Pancreas (tissue), 10 donors: ENCODE measurements around the gene PLD1. TPM values are rescaled to one million over a fixed set of nuclear protein-coding genes. Genes with fewer than 3 reads are reported as not detected.

Experiments used
- ATAC-seq, 4 donors: fragments of 200-7000 bp; cut with Tn5 transposase; one replicate each; pipeline versions ENCODE4 v1.8.0 to v1.9.1; 2020; ENCODE audit warnings: mild to moderate bottlenecking in 4 of 4, moderate library complexity in 4 of 4
- DNase-seq, 6 donors: peaks; one replicate each; pipeline ENCODE4 v3.0.0-alpha.2; 2020
- FAIRE-seq: peaks from 2 replicates; lab custom pipeline; 2012; peaks lifted over from hg19 to GRCh38; lab: Jason Lieb, UNC
- H3K27ac ChIP-seq, 4 donors: fragments of 200-600 bp; sonication (generic); 1 replicate in 3 of 4; 2 replicates in 1 of 4; pipeline versions ENCODE4 v1.5.0 to v1.8.0; 2020
- H3K27me3 ChIP-seq, 4 donors: fragments of 200-600 bp; one replicate each; pipeline ENCODE4 v1.8.0; 2021
- H3K36me3 ChIP-seq, 3 donors: fragments of 200-600 bp; sonication (generic) in 1 of 3; one replicate each; pipeline versions ENCODE4 v1.5.0 to v1.8.0; 2020 to 2021
- H3K4me1 ChIP-seq, 3 donors: fragments of 200-600 bp; one replicate each; pipeline ENCODE4 v1.8.0; 2021
- H3K4me3 ChIP-seq, 4 donors: fragments of 200-600 bp; sonication (generic) in 2 of 4; one replicate each; pipeline versions ENCODE4 v1.5.0 to v1.8.0; 2020 to 2021
- H3K9me3 ChIP-seq, 4 donors: fragments of 200-600 bp; one replicate each; pipeline ENCODE4 v1.8.0; 2021
- WGBS, 2 donors: extraction: QIAGEN DNeasy Blood & Tissue Kit; methylation state at CpG; one replicate each; pipeline ENCODE4 v1.1.7; 2013; 5-methylcytosine and 5-hydroxymethylcytosine counted together
- intact Hi-C, 3 donors: fragments of 100-400 bp; cut with DNase I; formaldehyde crosslinking; loops; one replicate each; pipeline versions ENCODE4 v1.11.1 to v1.14.2; 2022
- polyA plus RNA-seq, 2 donors: library from polyadenylated mRNA; stranded (reverse); fragments of 200-250 nt; gene quantifications; one replicate each; pipeline ENCODE4 v1.2.3, GENCODE V29; 2013
- total RNA-seq, 6 donors: library from RNA; stranded (reverse); fragmentation: NEBNext Ultra II Directional in 4 of 6; extraction: Animal tissue kit (Norgen Biotek cat#: 25700) in 4 of 6; gene quantifications; one replicate each; pipeline versions ENCODE4 v1.2.1 to v1.2.4, GENCODE V29; 2021 to 2023
- TF ChIP-seq, protein P1 (sequence below), 4 donors: fragments of 200-600 bp; sonication (generic) in 3 of 4; IDR thresholded peaks; one replicate each; pipeline versions ENCODE4 v1.5.0 to v1.8.0; 2021; ENCODE audit warnings: antibody characterized with exemption in 4 of 4
- donor health status: healthy with polysubstance abuse.
- donor health status: DM: no; HTN: no; CAD: no; lungs with moderate emphysema.
- donor health status: DM: no; HTN: no; CAD: no.
- donor health status: control.
- donor health status: control.
- donor health status: Bipolar disorder and iron deficiency.
- donor health status: DM: yes; HTN: yes; CAD: no.
- donor health status: DM: no; HTN: no; CAD: no.
- donor health status: DM: no; HTN: no; CAD: no.
- donor health status: DM: yes; HTN: yes; CAD: no.

Gene PLD1
- total and polyA plus RNA-seq, 8 donors = 14.7 to 62.1 (median 33.7) TPM

DNA sequence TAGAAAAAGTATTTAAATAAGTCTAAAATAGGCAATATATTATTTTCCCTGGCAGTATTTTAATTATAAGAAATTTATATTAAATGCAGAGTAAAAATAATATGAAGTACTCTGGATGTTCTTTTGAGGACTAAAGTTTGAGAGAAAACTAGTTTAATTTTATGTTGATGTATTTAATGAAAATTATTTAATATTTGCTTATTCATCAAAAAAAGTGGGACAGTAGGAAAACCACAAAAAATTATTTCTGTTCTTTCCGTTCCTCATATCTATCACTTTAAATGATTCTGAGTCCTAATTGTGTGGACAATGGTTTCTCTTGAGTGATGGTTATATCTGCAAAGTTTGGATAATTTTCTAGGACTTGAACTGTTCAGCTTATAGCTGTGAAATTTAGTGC, 202.8 kb downstream of the PLD1 start:
- Histone ChIP-seq H3K36me3 (peaks cover 0 to 12% (median 3%) of the 10 kb centered on the region in 3 donors), H3K27ac (no peak overlapping the region), H3K9me3 (no peaks in the 10 kb centered on the region), H3K27me3 (no peaks in the 10 kb centered on the region), H3K4me1 (no peaks in the 10 kb centered on the region), H3K4me3 (no peak overlapping the region)
- no peak for DNase-seq
- FAIRE-seq = no peak
- 87 to 88% methylated on average over 1 of the region's 1 CpG for WGBS, 2 donors
- TF ChIP-seq, protein P1, sequence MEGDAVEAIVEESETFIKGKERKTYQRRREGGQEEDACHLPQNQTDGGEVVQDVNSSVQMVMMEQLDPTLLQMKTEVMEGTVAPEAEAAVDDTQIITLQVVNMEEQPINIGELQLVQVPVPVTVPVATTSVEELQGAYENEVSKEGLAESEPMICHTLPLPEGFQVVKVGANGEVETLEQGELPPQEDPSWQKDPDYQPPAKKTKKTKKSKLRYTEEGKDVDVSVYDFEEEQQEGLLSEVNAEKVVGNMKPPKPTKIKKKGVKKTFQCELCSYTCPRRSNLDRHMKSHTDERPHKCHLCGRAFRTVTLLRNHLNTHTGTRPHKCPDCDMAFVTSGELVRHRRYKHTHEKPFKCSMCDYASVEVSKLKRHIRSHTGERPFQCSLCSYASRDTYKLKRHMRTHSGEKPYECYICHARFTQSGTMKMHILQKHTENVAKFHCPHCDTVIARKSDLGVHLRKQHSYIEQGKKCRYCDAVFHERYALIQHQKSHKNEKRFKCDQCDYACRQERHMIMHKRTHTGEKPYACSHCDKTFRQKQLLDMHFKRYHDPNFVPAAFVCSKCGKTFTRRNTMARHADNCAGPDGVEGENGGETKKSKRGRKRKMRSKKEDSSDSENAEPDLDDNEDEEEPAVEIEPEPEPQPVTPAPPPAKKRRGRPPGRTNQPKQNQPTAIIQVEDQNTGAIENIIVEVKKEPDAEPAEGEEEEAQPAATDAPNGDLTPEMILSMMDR (IDR thresholded peaks at IDR 0.05) = no peak
- intact Hi-C loops = no loop called here
- no peak for ATAC-seq

DNA sequence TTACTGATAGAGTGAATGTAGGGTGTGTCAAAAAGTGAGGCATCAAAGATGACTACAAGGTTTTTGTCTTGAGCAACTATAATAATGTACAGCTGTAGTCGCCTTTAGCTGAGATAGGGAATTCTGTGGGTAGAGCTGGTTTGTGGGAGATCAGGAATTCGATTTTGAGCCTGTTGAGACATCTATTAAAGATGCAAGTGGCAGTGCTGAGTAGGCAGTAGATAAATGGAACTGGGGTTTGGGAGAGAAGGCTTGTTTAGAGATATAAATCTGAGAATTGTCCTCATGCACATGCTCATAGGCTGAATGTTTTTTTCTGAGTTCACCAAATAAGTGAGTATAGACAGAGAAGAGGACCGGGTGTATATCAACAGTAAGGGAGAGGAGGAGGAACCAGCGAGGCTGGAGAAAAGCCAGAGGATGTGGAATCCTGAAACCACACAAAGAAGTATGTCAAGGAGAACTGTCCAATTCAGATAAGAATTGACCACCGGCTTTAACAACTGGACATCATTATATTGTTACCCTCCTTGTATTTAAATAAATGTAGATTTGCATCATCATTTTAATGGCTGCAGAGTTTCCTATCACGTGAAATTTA, 204.0 kb downstream of the PLD1 start:
- ATAC-seq (no peak), DNase-seq (no peak), FAIRE-seq (no peak)
- TF ChIP-seq, protein P1 (IDR thresholded peaks at IDR 0.05) = no peak
- no peak overlapping the region for H3K27ac ChIP-seq
- no peaks in the 10 kb centered on the region for H3K9me3 ChIP-seq
- H3K27me3 ChIP-seq = no peaks in the 10 kb centered on the region
- WGBS, 2 donors = 76 to 77% methylated on average over 6 of the region's 6 CpGs
- intact Hi-C loops = no loop called here
- peaks cover 0 to 11% (median 6%) of the 10 kb centered on the region in 3 donors for H3K36me3 ChIP-seq
- H3K4me1 ChIP-seq = no peaks in the 10 kb centered on the region
- no peak overlapping the region for H3K4me3 ChIP-seq

DNA sequence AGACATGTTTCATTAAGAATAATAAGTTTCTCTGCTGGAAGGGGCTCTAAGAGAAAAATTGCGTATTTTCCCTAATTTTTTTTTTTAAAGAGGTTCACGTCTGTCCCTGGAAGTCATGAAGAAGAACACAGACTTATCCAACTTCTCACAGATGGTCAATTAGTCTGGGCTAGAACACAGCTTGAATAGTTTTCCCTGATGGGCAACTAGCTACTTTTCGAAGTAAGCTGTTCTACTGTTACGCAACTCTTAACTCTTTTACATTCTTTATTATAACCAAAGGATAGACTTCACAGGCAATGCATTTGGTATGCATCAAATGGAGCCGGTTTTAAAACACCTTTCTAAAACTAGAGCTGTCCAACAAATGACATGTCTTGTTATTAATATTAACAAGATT, 205.9 kb downstream of the PLD1 start:
- Histone ChIP-seq H3K36me3 (peaks cover 0 to 7% (median 6%) of the 10 kb centered on the region in 3 donors), H3K4me1 (no peaks in the 10 kb centered on the region), H3K27me3 (no peaks in the 10 kb centered on the region), H3K9me3 (no peaks in the 10 kb centered on the region), H3K4me3 (no peak overlapping the region), H3K27ac (no peak overlapping the region)
- TF ChIP-seq, protein P1 (IDR thresholded peaks at IDR 0.05) = no peak
- no peak for FAIRE-seq
- 92 to 93% methylated on average over 5 of the region's 5 CpGs for WGBS, 2 donors
- DNase-seq = no peak
- ATAC-seq = no peak
- intact Hi-C loops = no loop called here

DNA sequence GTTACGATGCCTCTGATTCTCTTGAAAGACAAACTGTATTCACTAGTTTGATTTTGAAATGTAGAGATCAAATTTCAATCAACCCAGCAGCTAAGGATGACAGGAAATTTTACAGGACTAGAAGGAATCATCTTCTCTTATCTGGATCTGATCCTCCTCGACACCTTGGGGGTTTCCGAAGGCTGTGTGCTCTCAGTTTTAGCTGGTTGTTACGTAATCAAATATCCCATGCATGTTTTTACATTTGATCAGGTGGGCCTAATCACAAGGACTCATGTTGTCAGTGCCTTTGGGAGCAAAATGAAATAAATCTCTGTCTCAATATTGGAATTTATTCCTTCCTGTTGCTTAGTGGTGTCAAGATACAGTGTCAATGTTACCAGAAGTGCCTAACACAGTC, 208.2 kb downstream of the PLD1 start:
- ATAC-seq = no peak
- TF ChIP-seq, protein P1 (IDR thresholded peaks at IDR 0.05) = no peak
- no peak for FAIRE-seq

DNA sequence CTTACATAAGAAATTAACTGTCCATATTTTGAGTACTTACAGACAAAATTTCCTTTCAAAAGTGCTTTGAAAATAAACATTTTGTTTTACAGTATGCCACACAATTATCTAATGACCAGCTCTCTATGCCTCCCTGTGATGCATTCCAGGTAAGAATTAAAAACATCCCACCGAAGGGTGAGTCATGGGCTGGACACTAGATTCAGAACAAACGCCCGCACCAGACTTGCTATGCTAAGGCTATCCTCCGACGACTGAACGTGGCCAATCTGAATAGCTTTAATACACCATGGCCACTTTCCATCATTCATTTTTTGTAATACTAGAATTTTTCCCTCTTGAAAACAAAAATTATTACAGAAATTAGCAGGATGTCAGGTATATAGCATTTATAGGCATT, 210.3 kb downstream of the PLD1 start:
- DNase-seq (no peak), ATAC-seq (no peak), FAIRE-seq (no peak)
- intact Hi-C loops = no loop called here
- Histone ChIP-seq H3K9me3 (no peaks in the 10 kb centered on the region), H3K36me3 (peaks cover 0 to 7% (median 6%) of the 10 kb centered on the region in 3 donors), H3K27ac (no peak overlapping the region), H3K4me3 (no peak overlapping the region), H3K4me1 (no peaks in the 10 kb centered on the region), H3K27me3 (no peaks in the 10 kb centered on the region)
- 90 to 93% methylated on average over 6 of the region's 6 CpGs for WGBS, 2 donors
- TF ChIP-seq, protein P1 (IDR thresholded peaks at IDR 0.05) = no peak

More for the DNA sequence above, 208.2 kb downstream of the PLD1 start:
- no peak overlapping the region for H3K4me3 ChIP-seq
- intact Hi-C loops = no loop called here
- no peak overlapping the region for H3K27ac ChIP-seq
- H3K27me3 ChIP-seq = no peaks in the 10 kb centered on the region
- DNase-seq = no peak
- WGBS, 2 donors = 90 to 97% methylated on average over 4 of the region's 4 CpGs
- H3K36me3 ChIP-seq = peaks cover 0 to 7% (median 6%) of the 10 kb centered on the region in 3 donors
- no peaks in the 10 kb centered on the region for H3K9me3 ChIP-seq
- H3K4me1 ChIP-seq = no peaks in the 10 kb centered on the region
